ENCODE results near the gene CNTF. TPM values are rescaled to one million over a fixed set of nuclear protein-coding genes. Genes with fewer than 3 reads are reported as not detected.

CNTF gene
- total and polyA plus RNA-seq, 8 donors, result 0.28 to 0.63 (median 0.46) TPM

GRCh38 chr11:58579192-58580129 lies 43.0 kb upstream of the CNTF start:
- WGBS, 2 donors, result 0 to 1% methylated on average over 49 to 78 of the region's 78 CpGs
- Histone ChIP-seq H3K36me3 (no peaks in the 10 kb centered on the region), H3K4me1 (peaks cover 35 to 50% (median 44%) of the 10 kb centered on the region in 3 donors), H3K9me3 (no peaks in the 10 kb centered on the region), H3K27ac (peak overlapping the region; percentile 95 to 100 (median 98)), H3K4me3 (peak overlapping the region; percentile 90 to 96 (median 92)), H3K27me3 (no peaks in the 10 kb centered on the region)
- intact Hi-C loops (cut with DNase I), result loop anchor here in 1 of 3 donors (10.0 kb wide), 1 partner anchor 95 kb away; no protein-coding TSS in a partner anchor
- ATAC-seq (peak; percentile 62 to 75 (median 72)), DNase-seq (peak; percentile 88 to 94 (median 91)), FAIRE-seq (no peak)
- TF ChIP-seq CTCF (IDR thresholded peaks at IDR 0.05), result peak; percentile 53 to 65 (median 62)

DNA sequence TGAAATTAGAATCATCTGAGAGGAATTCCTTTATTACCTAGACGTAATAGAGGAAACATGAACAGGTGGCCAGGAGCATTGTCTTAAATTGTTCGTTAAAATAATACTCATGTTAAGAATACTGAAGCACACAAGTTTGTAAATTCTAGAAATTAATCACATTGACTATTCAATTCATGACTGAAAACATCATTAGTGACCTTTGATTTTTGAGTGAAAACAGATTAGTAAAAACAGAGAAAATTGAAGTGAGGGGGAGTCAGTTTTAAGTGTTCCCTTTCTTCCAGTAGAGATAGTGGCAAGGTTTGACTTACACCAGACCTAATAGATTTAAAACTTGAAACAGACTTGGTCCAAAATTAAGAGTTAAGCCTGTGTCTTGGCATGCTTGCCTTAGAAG lies 42.2 kb upstream of the CNTF start:
- Histone ChIP-seq H3K36me3 (no peaks in the 10 kb centered on the region), H3K27me3 (no peaks in the 10 kb centered on the region), H3K4me3 (peak overlapping the region in 3 of 4 donors; percentile 92 to 96 (median 92)), H3K27ac (peak overlapping the region in 3 of 4 donors; percentile 95 to 100 (median 99)), H3K9me3 (no peaks in the 10 kb centered on the region), H3K4me1 (peaks cover 33 to 44% (median 42%) of the 10 kb centered on the region in 3 donors)
- DNase-seq (no peak), FAIRE-seq (no peak), ATAC-seq (no peak)
- 2 to 3% methylated on average over 2 of the region's 2 CpGs for WGBS, 2 donors
- intact Hi-C loops (cut with DNase I), result no loop called here
- TF ChIP-seq CTCF (IDR thresholded peaks at IDR 0.05), result no peak

GRCh38 chr11:58582437-58582836 lies 40.0 kb upstream of the CNTF start:
- no peak for FAIRE-seq

GRCh38 chr11:58586998-58587397 lies 35.5 kb upstream of the CNTF start:
- intact Hi-C loops (cut with DNase I), result no loop called here
- Histone ChIP-seq H3K4me1 (peaks cover 0 to 21% (median 15%) of the 10 kb centered on the region in 3 donors), H3K27me3 (no peaks in the 10 kb centered on the region), H3K9me3 (no peaks in the 10 kb centered on the region), H3K36me3 (no peaks in the 10 kb centered on the region), H3K4me3 (no peak overlapping the region), H3K27ac (no peak overlapping the region)
- no peak for ATAC-seq
- DNase-seq, result no peak
- 83 to 89% methylated on average over 2 of the region's 2 CpGs for WGBS, 2 donors
- TF ChIP-seq CTCF (IDR thresholded peaks at IDR 0.05), result no peak
- FAIRE-seq, result no peak

More at GRCh38 chr11:58582437-58582836, 40.0 kb upstream of the CNTF start:
- ATAC-seq (no peak), DNase-seq (no peak)
- 57 to 63% methylated on average over 1 of the region's 1 CpG for WGBS, 2 donors
- no peaks in the 10 kb centered on the region for H3K27me3 ChIP-seq
- no peak overlapping the region for H3K27ac ChIP-seq
- no peak for TF ChIP-seq CTCF (IDR thresholded peaks at IDR 0.05)
- H3K4me1 ChIP-seq, result peaks cover 13 to 39% (median 30%) of the 10 kb centered on the region in 3 donors
- no peaks in the 10 kb centered on the region for H3K36me3 ChIP-seq
- H3K4me3 ChIP-seq, result no peak overlapping the region
- intact Hi-C loops (cut with DNase I), result no loop called here
- no peaks in the 10 kb centered on the region for H3K9me3 ChIP-seq
